Tibial artery (tissue), 4 donors: ENCODE data around the gene GUCY2D.

Source experiments
- DNase-seq, 2 donors: peaks; one replicate each; pipeline ENCODE4 v3.0.0-alpha.2; 2019
- H3K27ac ChIP-seq, 2 donors: fragments of 200-600 bp; sonication (generic) in 1 of 2; 1 replicate in 1 of 2; 2 replicates in 1 of 2; pipeline ENCODE4 v1.5.1; 2018 to 2019; ENCODE audit warnings: mild to moderate bottlenecking in 1 of 2
- H3K27me3 ChIP-seq, 2 donors: fragments of 200-600 bp; sonication (generic) in 1 of 2; one replicate each; pipeline versions ENCODE4 v1.5.1 to v1.6.0; 2016 to 2019
- H3K36me3 ChIP-seq, 3 donors: fragments of 200-600 bp; sonication (generic) in 2 of 3; one replicate each; pipeline ENCODE4 v1.5.1; 2016 to 2019; ENCODE audit warnings: mild to moderate bottlenecking in 2 of 3
- H3K4me1 ChIP-seq, 4 donors: fragments of 200-600 bp; sonication (generic) in 2 of 4; 1 replicate in 3 of 4; 2 replicates in 1 of 4; pipeline ENCODE4 v1.5.1; 2016 to 2019
- H3K4me3 ChIP-seq, 2 donors: fragments of 200-600 bp; sonication (generic) in 1 of 2; 1 replicate in 1 of 2; 2 replicates in 1 of 2; pipeline ENCODE4 v1.5.1; 2018 to 2019; ENCODE audit warnings: mild to moderate bottlenecking in 2 of 2
- H3K9me3 ChIP-seq, 3 donors: fragments of 200-600 bp; sonication (generic) in 1 of 3; one replicate each; pipeline ENCODE4 v1.5.1; 2016 to 2019
- CTCF ChIP-seq, 2 experiments: fragments of 200-600 bp in 1 of 2; fragments of 450-650 bp in 1 of 2; IDR thresholded peaks; one replicate each; pipeline ENCODE4 v1.5.1; 2017 to 2019; ENCODE audit warnings: antibody characterized with exemption in 2 of 2, mild to moderate bottlenecking in 1 of 2, moderate library complexity in 1 of 2
- intact Hi-C: fragments of 100-400 bp; cut with DNase I; formaldehyde crosslinking; loops from one replicate; pipeline ENCODE4 v1.15.0; 2023; ENCODE audit warnings: low total_unique reads

GUCY2D gene

DNA sequence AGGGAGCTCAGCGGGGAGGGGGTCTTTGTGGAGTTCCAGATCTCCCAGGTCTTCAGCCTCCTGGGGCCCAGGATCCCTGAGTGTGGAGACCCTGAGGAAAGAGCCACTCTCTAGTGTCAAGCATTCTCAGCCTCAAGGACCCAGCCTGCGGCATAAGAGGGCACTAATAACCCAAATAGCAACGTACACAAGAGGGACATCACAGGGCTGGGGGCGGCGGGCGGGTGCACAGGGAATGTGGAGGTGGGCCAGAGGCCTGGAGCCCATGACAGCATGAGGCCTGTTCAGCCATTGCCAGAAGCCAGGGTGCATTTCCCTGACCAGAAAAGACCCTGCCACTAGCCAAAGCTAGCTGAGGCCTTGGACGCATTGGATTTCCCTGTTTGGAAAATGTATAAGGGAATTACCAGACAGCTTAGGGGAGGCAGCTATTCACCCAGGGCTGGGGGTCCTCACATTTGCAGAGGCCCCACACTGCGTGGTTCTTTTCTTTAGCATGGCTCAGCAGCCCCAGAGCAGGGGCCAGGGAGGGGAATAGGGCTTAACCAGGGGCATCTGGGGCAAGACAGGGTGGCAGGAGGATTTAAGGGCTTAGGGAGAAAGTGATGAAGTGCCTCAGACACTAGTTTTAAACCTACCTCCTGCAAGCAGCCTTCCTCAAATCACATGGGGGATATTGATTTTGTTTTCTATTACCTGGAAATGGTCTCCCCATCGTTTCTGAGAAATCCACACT is 22.9 kb downstream of the GUCY2D start:
- no peaks in the 10 kb centered on the region for H3K9me3 ChIP-seq
- H3K4me3 ChIP-seq: no peak overlapping the region
- TF ChIP-seq CTCF (IDR thresholded peaks at IDR 0.05): no peak
- H3K4me1 ChIP-seq: no peaks in the 10 kb centered on the region
- peak in 1 of 2 donors; percentile 48 for DNase-seq
- no peak overlapping the region for H3K27ac ChIP-seq
- no peaks in the 10 kb centered on the region for H3K36me3 ChIP-seq
- H3K27me3 ChIP-seq: peaks cover 0 to 36% of the 10 kb centered on the region in 2 donors
- intact Hi-C loops: no loop called here

- Histone ChIP-seq H3K27ac (no peak overlapping the region), H3K36me3 (no peaks in the 10 kb centered on the region), H3K9me3 (no peaks in the 10 kb centered on the region), H3K27me3 (peaks cover 0 to 68% of the 10 kb centered on the region in 2 donors), H3K4me1 (no peaks in the 10 kb centered on the region), H3K4me3 (no peak overlapping the region)
- no peak for TF ChIP-seq CTCF (IDR thresholded peaks at IDR 0.05)
- no peak for DNase-seq
- intact Hi-C loops: no loop called here
These were observed 26.7 kb downstream of the GUCY2D start for GRCh38 chr17:8029121-8029520.

- no peak overlapping the region for H3K27ac ChIP-seq
- peak in 1 of 2 donors; percentile 50 for DNase-seq
- no peak overlapping the region for H3K4me3 ChIP-seq
- peaks cover 0 to 69% of the 10 kb centered on the region in 2 donors for H3K27me3 ChIP-seq
- no peaks in the 10 kb centered on the region for H3K36me3 ChIP-seq
- intact Hi-C loops: no loop called here
- TF ChIP-seq CTCF (IDR thresholded peaks at IDR 0.05): no peak
- H3K4me1 ChIP-seq: no peaks in the 10 kb centered on the region
- H3K9me3 ChIP-seq: no peaks in the 10 kb centered on the region
These were observed 28.8 kb downstream of the GUCY2D start for GRCh38 chr17:8031261-8031661.

DNA sequence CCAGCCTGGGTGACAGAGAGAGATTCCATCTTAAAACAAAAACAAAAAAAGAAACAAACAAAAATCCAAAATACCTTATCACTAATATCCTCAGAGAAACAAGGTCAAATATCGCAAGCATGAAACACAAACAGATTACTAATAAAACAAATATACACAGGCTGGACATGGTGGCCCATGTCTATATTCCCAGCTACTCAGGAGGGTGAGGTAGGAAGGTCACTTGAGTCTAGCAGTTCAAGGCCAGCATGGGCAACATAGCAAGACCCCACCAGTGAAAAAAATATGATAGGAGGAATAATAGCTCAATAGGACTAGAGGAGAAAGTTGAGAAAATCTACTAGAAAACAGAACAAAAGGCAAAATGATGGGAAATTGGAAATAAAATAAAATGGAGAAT is 29.5 kb downstream of the GUCY2D start:
- intact Hi-C loops: no loop called here
- Histone ChIP-seq H3K4me1 (no peaks in the 10 kb centered on the region), H3K27ac (no peak overlapping the region), H3K4me3 (no peak overlapping the region), H3K36me3 (no peaks in the 10 kb centered on the region), H3K9me3 (no peaks in the 10 kb centered on the region), H3K27me3 (peaks cover 0 to 73% of the 10 kb centered on the region in 2 donors)
- DNase-seq: no peak
- no peak for TF ChIP-seq CTCF (IDR thresholded peaks at IDR 0.05)

GRCh38 chr17:8032442-8032841 is 30.0 kb downstream of the GUCY2D start:
- H3K27ac ChIP-seq: no peak overlapping the region
- no peaks in the 10 kb centered on the region for H3K36me3 ChIP-seq
- DNase-seq: no peak
- H3K4me1 ChIP-seq: no peaks in the 10 kb centered on the region
- intact Hi-C loops: no loop called here
- H3K9me3 ChIP-seq: no peaks in the 10 kb centered on the region
- no peak overlapping the region for H3K4me3 ChIP-seq
- no peak for TF ChIP-seq CTCF (IDR thresholded peaks at IDR 0.05)
- peaks cover 0 to 75% of the 10 kb centered on the region in 2 donors for H3K27me3 ChIP-seq
